ENCODE results near the gene GPAT3. TPM values are rescaled to one million over a fixed set of nuclear protein-coding genes. Genes with fewer than 3 reads are reported as not detected.
A peak's percentile ranks its signal among the peaks of the same experiment; 100 is the strongest.

The GPAT3 gene
- polyA plus RNA-seq, 1 experiment, result 15.0 TPM

DNA sequence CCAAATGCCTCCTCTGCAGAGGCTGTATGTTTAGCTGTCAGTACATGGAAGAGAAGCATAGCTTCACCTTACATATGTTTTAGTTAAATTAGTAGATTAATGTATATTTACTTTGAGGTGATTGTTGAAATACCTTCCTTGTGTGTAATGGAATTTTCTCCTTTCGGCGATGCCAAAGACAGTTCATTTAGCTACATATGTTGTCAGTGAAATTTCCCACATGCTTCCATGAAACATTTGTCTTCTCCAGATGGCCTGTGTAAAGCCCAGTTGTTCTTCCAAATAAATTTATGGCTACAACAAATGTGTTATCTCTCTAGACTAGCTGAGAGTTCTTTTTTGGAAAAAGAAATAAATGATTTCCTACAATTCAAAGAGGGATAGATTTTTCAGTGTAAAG is 95.2 kb downstream of the GPAT3 start:
- Histone ChIP-seq H3K27ac (ENCODE audit: low read depth, low read length) (peak overlapping the region; percentile 62), H3K4me3 (ENCODE audit: low read depth, low read length) (no peak overlapping the region), H3K27me3 (ENCODE audit: control insufficient read depth, insufficient read depth, low read length) (no peaks in the 10 kb centered on the region), H3K9me3 (ENCODE audit: control insufficient read depth, insufficient read depth, low read length) (no peaks in the 10 kb centered on the region)
- no peak for TF ChIP-seq CTCF (IDR thresholded peaks at IDR 0.05; ENCODE audit: low read depth, low read length)
- ChIA-PET CTCF (interaction anchor here (2.4 to 2.8 kb wide), 2 partner anchors 13 to 140 kb away, joined by 8 to 13 read pairs; no protein-coding TSS in a partner anchor), POLR2A (interaction anchor here (0.6 to 2.8 kb wide), 8 partner anchors 12 to 347 kb away, joined by 3 to 34 read pairs (median 5); partner anchors contain the start of gene GPAT3)
- DNase-seq (ENCODE audit: low read depth, low spot score), result peak; percentile 89

GRCh38 chr4:83636930-83637329 is 101.0 kb downstream of the GPAT3 start:
- Histone ChIP-seq H3K27me3 (ENCODE audit: control insufficient read depth, insufficient read depth, low read length) (peaks cover 2% of the 10 kb centered on the region), H3K4me3 (ENCODE audit: low read depth, low read length) (no peak overlapping the region), H3K9me3 (ENCODE audit: control insufficient read depth, insufficient read depth, low read length) (no peaks in the 10 kb centered on the region), H3K27ac (ENCODE audit: low read depth, low read length) (no peak overlapping the region)
- CTCF ChIA-PET, result no interaction called here
- no peak for TF ChIP-seq CTCF (IDR thresholded peaks at IDR 0.05; ENCODE audit: low read depth, low read length)
- no peak for DNase-seq (ENCODE audit: low read depth, low spot score)
- POLR2A ChIA-PET, result no interaction called here

DNA sequence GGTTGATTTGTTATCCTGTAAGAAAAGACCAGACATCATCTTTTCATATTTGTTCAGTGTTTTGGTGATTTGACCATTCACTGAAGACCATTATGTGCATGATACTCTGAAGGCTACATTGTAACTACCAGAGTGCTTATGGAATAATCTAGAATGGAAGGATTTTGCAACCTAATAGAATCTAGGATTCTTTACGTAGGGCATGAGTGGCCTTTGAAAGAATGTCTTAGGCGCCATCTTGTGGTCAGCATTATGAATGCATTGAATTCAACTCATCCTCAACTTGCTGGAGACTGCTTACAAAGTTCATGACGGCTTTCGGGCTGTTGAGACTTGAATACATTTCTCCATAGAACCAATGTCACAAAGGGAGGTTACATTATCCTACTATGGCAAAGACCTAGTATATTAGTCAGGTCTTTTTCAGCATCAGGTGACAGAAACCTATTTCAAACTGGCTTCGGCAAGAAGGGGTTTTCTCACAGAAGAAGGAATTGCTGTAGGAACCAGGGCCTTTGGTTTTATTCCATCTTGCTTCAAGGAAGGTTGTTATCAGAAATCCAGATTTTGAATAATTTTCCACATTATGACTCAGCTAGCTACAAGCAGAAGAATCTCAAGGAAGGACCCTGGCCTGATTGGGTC is 104.1 kb downstream of the GPAT3 start:
- H3K9me3 ChIP-seq (ENCODE audit: control insufficient read depth, insufficient read depth, low read length), result no peaks in the 10 kb centered on the region
- H3K27ac ChIP-seq (ENCODE audit: low read depth, low read length), result no peak overlapping the region
- peak; percentile 87 for TF ChIP-seq CTCF (IDR thresholded peaks at IDR 0.05; ENCODE audit: low read depth, low read length)
- peak; percentile 61 for DNase-seq (ENCODE audit: low read depth, low spot score)
- H3K4me3 ChIP-seq (ENCODE audit: low read depth, low read length), result no peak overlapping the region
- peaks cover 4% of the 10 kb centered on the region for H3K27me3 ChIP-seq (ENCODE audit: control insufficient read depth, insufficient read depth, low read length)
- ChIA-PET POLR2A (interaction anchor here (0.6 kb wide), 1 partner anchor 1076 kb away, joined by 3 read pairs; no protein-coding TSS in a partner anchor), CTCF (interaction anchor here (0.6 to 7.9 kb wide), 6 partner anchors 130 to 359 kb away, joined by 3 to 64 read pairs (median 4); no protein-coding TSS in a partner anchor)

- H3K9me3 ChIP-seq (ENCODE audit: control insufficient read depth, insufficient read depth, low read length), result no peaks in the 10 kb centered on the region
- peaks cover 7% of the 10 kb centered on the region for H3K27me3 ChIP-seq (ENCODE audit: control insufficient read depth, insufficient read depth, low read length)
- no peak for DNase-seq (ENCODE audit: low read depth, low spot score)
- ChIA-PET CTCF (interaction anchor here (0.7 to 7.9 kb wide), 12 partner anchors 9 to 861 kb away, joined by 3 to 64 read pairs (median 10); no protein-coding TSS in a partner anchor), POLR2A (no interaction called here)
- TF ChIP-seq CTCF (IDR thresholded peaks at IDR 0.05; ENCODE audit: low read depth, low read length), result no peak
- H3K4me3 ChIP-seq (ENCODE audit: low read depth, low read length), result no peak overlapping the region
- H3K27ac ChIP-seq (ENCODE audit: low read depth, low read length), result no peak overlapping the region
These were observed 107.1 kb downstream of the GPAT3 start for GRCh38 chr4:83643036-83643435.

Measured in AG04450 (cell line).